ENCODE measurements around the gene LRP1.

LRP1 gene

DNA sequence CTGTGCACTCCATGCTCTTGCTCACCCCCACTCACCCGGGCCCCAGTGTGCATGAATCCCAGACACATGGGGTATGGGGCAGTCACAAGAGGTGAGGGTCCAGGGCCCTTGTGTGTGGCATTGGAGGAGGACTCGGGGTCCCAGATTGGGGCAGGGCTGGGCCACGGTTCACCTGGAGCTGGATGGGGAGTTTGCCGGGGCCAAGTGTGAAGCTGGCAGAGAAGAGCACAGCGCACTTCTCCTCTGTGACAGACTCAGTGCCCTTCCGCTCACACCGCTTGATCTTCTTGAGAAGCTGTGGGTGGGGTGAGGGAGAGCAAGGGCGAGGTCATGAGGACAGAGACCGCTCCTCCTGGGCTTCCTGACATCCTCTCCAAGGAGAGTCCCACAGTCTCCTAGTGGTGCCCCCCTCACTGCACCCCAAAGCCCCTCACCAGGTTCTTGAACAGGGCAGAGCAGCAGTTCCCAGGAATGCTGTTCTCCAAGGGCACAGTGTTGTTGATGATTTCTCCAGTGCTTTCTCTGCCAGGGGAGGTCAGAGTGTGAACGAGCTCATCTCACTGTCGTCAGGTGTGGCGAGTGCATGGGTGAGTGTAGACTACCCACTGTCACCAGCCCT lies 23.9 kb upstream of the LRP1 start:
- TF ChIP-seq, protein P1, sequence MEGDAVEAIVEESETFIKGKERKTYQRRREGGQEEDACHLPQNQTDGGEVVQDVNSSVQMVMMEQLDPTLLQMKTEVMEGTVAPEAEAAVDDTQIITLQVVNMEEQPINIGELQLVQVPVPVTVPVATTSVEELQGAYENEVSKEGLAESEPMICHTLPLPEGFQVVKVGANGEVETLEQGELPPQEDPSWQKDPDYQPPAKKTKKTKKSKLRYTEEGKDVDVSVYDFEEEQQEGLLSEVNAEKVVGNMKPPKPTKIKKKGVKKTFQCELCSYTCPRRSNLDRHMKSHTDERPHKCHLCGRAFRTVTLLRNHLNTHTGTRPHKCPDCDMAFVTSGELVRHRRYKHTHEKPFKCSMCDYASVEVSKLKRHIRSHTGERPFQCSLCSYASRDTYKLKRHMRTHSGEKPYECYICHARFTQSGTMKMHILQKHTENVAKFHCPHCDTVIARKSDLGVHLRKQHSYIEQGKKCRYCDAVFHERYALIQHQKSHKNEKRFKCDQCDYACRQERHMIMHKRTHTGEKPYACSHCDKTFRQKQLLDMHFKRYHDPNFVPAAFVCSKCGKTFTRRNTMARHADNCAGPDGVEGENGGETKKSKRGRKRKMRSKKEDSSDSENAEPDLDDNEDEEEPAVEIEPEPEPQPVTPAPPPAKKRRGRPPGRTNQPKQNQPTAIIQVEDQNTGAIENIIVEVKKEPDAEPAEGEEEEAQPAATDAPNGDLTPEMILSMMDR (conservative IDR thresholded peaks at IDR 0.05; ENCODE audit: low read depth), result no peak
- ChIA-PET CTCF (interaction anchor here (0.5 kb wide), 1 partner anchor 41 kb away, joined by 4 read pairs; no protein-coding TSS in a partner anchor), POLR2A (ENCODE audit: low non-redundant PET) (interaction anchor here (0.6 to 1.0 kb wide), 2 partner anchors 9 to 13 kb away, joined by 3 to 4 read pairs; no protein-coding TSS in a partner anchor)
- peak overlapping the region; percentile 41 for H3K27ac ChIP-seq
- no peak for DNase-seq (ENCODE audit: low spot score)

DNA sequence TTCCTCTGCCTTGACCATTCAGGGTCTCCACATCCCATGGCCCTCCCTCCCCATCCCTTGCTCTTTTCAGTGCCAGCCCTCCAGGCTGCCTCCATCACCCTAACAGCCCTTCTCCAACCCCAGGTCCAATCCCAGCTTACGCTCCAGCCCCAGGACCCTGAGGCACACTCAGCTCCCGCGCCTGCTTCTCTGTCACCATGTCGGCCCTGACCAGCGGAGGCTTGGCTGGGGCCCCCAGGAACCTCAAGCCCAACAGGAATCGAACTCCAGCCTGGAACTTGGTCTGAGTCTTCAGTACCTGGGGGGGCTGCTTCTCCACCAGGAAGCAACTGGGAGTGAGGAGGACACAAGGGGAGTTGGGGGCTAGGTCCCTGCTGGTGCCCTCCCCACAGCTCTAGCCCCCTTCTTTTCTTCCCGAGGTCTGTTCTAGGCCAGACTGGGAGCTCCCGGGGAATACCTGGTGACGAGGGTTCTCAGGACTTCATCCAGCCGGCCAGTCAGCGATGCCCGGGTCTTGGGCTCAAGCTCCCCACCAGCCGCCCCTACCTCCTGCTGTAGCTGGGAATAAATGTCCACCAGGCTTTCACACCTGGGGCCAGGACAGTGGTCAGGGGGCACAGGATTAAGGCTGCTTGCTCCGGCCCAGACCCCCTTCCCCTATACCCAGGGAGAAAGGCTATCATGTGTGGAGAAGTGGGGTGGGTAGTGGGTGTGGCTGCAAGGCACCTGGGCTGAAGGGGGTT lies 23.1 kb upstream of the LRP1 start:
- POLR2A ChIA-PET (ENCODE audit: low non-redundant PET), result interaction anchor here (1.0 kb wide), 1 partner anchor 9 kb away, joined by 3 read pairs; no protein-coding TSS in a partner anchor
- TF ChIP-seq, protein P1 (conservative IDR thresholded peaks at IDR 0.05; ENCODE audit: low read depth), result no peak

DNA sequence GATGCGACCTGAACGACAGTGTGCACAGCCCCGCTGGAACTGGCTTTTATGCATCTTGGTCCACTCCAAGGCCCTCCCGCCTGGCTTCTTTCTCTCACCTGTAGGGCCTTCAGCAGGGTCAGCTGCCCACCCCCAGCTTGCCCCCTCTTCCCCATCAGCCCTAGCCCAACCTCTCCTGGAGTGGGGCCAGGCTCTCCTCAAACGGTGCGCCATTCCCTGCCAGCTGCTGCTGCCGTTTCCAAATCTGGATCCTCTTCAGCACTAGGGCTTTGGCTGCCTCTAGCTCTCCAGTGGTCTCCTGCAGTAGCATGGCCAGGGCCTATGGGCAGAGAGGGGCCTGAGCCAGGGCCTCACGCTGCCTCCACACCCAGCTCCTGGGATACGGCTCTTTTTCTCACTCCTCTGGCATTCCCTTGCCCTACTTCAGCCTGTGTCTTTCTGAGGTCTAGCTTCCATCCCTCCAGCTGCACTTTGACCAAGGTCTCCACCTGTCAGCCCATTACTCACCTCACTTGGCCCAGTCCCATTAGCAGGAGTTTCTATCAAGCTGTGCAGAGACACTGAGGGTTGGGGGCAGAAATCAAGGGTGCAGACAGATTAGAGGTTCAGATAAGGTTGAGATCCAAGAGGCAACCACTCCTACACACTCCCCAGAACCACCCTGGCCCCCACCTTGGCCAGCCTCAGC lies 22.1 kb upstream of the LRP1 start:
- peak overlapping the region; percentile 41 for H3K27ac ChIP-seq
- POLR2A ChIA-PET (ENCODE audit: low non-redundant PET), result no interaction called here
- no peak for DNase-seq (ENCODE audit: low spot score)
- CTCF ChIA-PET, result no interaction called here
- TF ChIP-seq, protein P1 (conservative IDR thresholded peaks at IDR 0.05; ENCODE audit: low read depth), result no peak

More for the DNA sequence above, 23.1 kb upstream of the LRP1 start:
- H3K27ac ChIP-seq, result peak overlapping the region; percentile 41
- DNase-seq (ENCODE audit: low spot score), result no peak
- CTCF ChIA-PET, result interaction anchor here (0.5 to 0.7 kb wide), 2 partner anchors 16 to 57 kb away, joined by 3 read pairs; no protein-coding TSS in a partner anchor

DNA sequence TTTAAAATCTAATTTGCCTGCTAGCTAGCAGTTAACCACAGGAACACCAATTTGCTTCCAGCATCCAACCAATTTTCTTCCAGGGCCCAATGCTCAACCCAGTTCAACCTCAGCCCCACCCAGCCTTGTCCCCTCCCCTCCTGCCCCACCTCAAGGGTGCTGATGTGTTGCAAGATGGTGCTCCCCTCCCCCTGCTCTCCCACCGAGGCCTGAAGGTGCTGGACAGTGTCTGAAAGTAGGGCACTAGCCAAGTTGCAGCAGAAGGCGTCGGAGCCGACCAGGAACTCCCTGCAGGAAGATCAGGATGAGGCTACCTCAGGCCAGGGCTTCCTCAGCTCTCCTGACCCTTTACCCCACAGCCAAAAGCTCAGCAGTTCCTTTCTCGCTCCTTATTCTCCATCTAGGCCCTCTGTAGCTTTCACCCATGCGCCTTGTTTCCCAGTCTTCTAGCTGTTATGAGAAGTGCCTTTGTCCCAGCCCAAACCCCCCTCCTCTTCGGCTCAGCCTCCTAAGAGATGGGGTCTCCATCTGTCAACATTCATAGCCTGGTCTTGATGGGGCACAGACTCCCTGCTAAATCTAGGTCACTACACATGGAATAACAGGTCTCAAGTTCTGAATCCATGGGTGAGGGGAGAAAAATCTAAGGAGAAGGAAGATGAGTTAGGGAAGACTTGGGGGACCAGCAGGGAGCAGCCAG lies 20.7 kb upstream of the LRP1 start:
- CTCF ChIA-PET, result interaction anchor here (0.9 kb wide), 1 partner anchor 38 kb away, joined by 3 read pairs; no protein-coding TSS in a partner anchor
- peak overlapping the region; percentile 60 for H3K27ac ChIP-seq
- POLR2A ChIA-PET (ENCODE audit: low non-redundant PET), result no interaction called here

DNA sequence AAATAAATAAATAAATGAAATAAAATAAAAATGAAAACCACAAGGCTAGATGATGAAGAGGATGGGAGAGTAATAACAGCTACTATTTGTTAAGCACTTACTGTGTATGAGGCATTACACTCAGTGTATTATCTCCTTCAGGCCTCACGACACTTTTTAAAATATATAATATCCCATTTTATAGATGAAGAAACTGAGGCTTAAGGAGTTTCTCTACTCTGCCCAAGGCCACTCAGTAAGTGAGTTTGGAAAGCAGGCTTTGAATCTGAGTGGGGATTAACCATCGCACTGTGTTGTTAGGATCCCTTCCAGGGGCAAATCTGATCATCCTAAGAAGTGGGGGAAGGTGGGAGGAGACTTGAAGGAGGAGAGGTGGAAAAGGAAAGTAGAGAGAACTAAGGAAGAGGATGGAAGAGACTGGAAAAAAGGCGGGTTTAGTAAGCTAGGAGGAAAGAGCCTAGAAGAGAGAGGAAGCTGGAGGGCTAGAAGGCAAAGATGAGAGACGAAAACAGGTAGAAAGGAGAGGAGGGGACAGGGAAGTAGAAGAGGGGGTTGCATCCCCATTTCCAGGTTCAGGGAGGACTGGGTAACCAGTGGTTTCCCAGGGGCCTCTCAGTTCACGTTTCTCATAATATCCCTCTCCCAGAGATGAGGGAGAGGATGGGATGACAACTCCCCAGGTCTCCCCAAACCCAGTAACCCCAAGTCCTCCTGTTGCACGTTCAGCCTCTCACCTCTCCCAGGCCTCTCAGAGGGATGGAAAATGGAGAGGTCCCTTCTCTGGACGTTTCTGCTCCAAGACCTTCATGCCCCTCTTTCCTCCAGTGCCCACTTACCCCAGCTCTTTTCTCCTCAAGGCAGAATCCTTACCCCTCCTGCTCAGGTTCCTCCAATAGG lies 18.8 kb upstream of the LRP1 start:
- POLR2A ChIA-PET (ENCODE audit: low non-redundant PET), result interaction anchor here (1.0 to 3.0 kb wide), 2 partner anchors 12 to 22 kb away, joined by 3 to 37 read pairs; partner anchors contain the start of gene NAB2

More for the DNA sequence above, 20.7 kb upstream of the LRP1 start:
- DNase-seq (ENCODE audit: low spot score), result no peak
- TF ChIP-seq, protein P1 (conservative IDR thresholded peaks at IDR 0.05; ENCODE audit: low read depth), result no peak

More for the DNA sequence above, 18.8 kb upstream of the LRP1 start:
- CTCF ChIA-PET, result no interaction called here
- TF ChIP-seq, protein P1 (conservative IDR thresholded peaks at IDR 0.05; ENCODE audit: low read depth), result no peak
- no peak for DNase-seq (ENCODE audit: low spot score)
- H3K27ac ChIP-seq, result peak overlapping the region; percentile 100

All from RWPE1 (cell line).